ENCODE results near the gene ZNF536.

Gene ZNF536

DNA sequence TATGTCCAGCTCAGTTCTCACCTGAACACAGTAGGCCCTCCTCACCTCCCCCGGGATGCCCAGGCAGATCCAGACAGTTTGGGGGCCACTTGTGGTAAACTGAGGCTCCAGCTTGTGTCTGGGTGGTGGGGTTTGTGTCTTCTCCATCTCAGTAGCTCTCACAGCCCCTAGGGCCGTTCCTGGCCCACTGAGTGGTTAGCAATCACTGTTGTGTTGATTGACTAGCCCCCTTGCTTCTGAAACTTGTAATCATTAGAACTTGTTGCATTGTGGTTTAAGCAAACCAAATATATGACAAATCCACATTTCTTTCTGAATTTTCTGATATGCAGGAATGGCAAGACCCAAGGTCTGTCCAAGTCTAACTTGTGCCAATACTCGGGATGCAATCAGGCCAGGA lies 13.9 kb upstream of the ZNF536 start:
- no peak overlapping the region for H3K4me3 ChIP-seq (ENCODE audit: low read depth, low read length)
- DNase-seq (ENCODE audit: low read depth, low spot score), result no peak
- TF ChIP-seq, protein P1, sequence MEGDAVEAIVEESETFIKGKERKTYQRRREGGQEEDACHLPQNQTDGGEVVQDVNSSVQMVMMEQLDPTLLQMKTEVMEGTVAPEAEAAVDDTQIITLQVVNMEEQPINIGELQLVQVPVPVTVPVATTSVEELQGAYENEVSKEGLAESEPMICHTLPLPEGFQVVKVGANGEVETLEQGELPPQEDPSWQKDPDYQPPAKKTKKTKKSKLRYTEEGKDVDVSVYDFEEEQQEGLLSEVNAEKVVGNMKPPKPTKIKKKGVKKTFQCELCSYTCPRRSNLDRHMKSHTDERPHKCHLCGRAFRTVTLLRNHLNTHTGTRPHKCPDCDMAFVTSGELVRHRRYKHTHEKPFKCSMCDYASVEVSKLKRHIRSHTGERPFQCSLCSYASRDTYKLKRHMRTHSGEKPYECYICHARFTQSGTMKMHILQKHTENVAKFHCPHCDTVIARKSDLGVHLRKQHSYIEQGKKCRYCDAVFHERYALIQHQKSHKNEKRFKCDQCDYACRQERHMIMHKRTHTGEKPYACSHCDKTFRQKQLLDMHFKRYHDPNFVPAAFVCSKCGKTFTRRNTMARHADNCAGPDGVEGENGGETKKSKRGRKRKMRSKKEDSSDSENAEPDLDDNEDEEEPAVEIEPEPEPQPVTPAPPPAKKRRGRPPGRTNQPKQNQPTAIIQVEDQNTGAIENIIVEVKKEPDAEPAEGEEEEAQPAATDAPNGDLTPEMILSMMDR (IDR thresholded peaks at IDR 0.05; ENCODE audit: low read depth, low read length), result no peak
- in situ Hi-C loops (cut with HindIII; ENCODE audit: low sequenced_read_pairs), result no loop called here

DNA sequence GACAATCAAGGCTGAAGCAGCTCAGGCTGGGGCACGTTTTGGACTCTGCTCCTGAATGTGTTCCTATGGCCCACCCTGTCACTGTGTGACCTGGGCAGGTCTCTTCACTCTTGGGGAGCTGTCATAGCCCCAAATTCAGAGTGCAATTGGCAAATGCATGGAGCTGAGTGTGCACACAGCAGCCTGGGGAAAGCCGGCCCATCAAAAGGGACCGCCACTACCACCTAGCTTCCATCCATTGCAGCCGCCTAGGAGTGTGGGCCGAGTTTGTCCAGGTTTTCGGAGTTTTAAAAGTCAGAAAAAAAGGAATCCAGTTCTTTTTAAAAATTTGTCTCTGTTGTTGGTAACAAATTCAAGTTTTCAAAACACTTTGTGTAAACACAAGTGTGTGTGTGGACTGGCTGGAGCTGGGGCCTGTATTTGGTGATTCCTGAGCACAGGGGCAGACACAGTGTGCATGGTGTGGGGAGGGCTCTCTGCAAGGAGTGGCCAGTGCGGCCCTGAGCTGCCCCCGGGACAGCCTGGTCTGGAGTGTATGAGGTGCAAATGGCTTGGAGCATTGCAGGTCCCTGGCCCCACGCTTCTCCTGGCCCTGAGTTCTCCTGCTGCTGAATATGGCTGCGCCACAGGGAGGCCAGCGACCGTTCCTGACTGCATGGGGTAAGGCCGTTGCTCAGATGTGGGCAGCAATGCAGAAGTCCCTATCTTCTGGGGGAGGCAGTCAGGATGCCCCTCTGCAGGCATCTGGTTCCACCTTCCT lies 13.2 kb upstream of the ZNF536 start:
- no peak overlapping the region for H3K4me3 ChIP-seq (ENCODE audit: low read depth, low read length)
- in situ Hi-C loops (cut with HindIII; ENCODE audit: low sequenced_read_pairs), result no loop called here
- no peak for DNase-seq (ENCODE audit: low read depth, low spot score)
- TF ChIP-seq, protein P1 (IDR thresholded peaks at IDR 0.05; ENCODE audit: low read depth, low read length), result no peak

GRCh38 chr19:30359936-30360335 lies 12.2 kb upstream of the ZNF536 start:
- TF ChIP-seq, protein P1 (IDR thresholded peaks at IDR 0.05; ENCODE audit: low read depth, low read length), result no peak
- in situ Hi-C loops (cut with HindIII; ENCODE audit: low sequenced_read_pairs), result no loop called here
- no peak overlapping the region for H3K4me3 ChIP-seq (ENCODE audit: low read depth, low read length)
- no peak for DNase-seq (ENCODE audit: low read depth, low spot score)

- in situ Hi-C loops (cut with HindIII; ENCODE audit: low sequenced_read_pairs), result no loop called here
- TF ChIP-seq, protein P1 (IDR thresholded peaks at IDR 0.05; ENCODE audit: low read depth, low read length), result no peak
- no peak overlapping the region for H3K4me3 ChIP-seq (ENCODE audit: low read depth, low read length)
- no peak for DNase-seq (ENCODE audit: low read depth, low spot score)
Observed at GRCh38 chr19:30360376-30361106, 11.6 kb upstream of the ZNF536 start.

DNA sequence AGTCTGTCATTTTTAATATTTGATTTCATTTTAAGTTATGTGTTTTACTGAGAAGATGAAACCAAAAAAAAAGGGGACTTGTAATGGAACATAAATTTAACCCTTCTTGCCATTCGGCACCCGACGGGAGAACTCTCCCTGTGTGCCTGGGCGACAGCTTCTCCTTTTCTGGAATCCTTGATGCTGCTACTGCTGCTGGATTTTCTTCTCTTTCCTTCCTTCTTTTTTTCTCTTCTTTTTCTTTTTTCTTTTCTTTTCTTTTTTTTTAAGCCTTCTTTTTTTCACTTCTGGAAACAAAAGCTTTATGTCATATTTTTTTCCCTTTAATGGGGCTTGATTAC lies 11.1 kb upstream of the ZNF536 start:
- no peak overlapping the region for H3K4me3 ChIP-seq (ENCODE audit: low read depth, low read length)
- TF ChIP-seq, protein P1 (IDR thresholded peaks at IDR 0.05; ENCODE audit: low read depth, low read length), result no peak
- in situ Hi-C loops (cut with HindIII; ENCODE audit: low sequenced_read_pairs), result no loop called here
- DNase-seq (ENCODE audit: low read depth, low spot score), result no peak

GRCh38 chr19:30361721-30362120 lies 10.5 kb upstream of the ZNF536 start:
- in situ Hi-C loops (cut with HindIII; ENCODE audit: low sequenced_read_pairs), result no loop called here
- DNase-seq (ENCODE audit: low read depth, low spot score), result no peak
- no peak overlapping the region for H3K4me3 ChIP-seq (ENCODE audit: low read depth, low read length)
- TF ChIP-seq, protein P1 (IDR thresholded peaks at IDR 0.05; ENCODE audit: low read depth, low read length), result no peak
